Fibroblast of skin of scalp (primary cell): ENCODE data around the gene KCNE5. TPM values are rescaled to one million over a fixed set of nuclear protein-coding genes. Genes with fewer than 3 reads are reported as not detected.
A peak's percentile ranks its signal among the peaks of the same experiment; 100 is the strongest.
"Not testable (repeated sequence)": the region's sequence is repeated elsewhere in the genome, so short reads cannot be mapped to it uniquely, and the experiment has no call there.

Experiments used
- DNase-seq: peaks from one replicate; pipeline ENCODE4 v3.0.0-alpha.2; 2013
- polyA plus RNA-seq, 2 experiments: library from polyadenylated mRNA; unstranded; fragments of 120-200 nt; gene quantifications; one replicate each; pipeline ENCODE4 v1.2.1, GENCODE V29; 2013; ENCODE audit not compliant: insufficient read length in 2 of 2

KCNE5 gene
- 0.45 TPM for polyA plus RNA-seq (2013, experiment 1 of 2; ENCODE audit: insufficient read length)
- 2.1 TPM for polyA plus RNA-seq (2013, experiment 2 of 2; ENCODE audit: insufficient read length)

DNA sequence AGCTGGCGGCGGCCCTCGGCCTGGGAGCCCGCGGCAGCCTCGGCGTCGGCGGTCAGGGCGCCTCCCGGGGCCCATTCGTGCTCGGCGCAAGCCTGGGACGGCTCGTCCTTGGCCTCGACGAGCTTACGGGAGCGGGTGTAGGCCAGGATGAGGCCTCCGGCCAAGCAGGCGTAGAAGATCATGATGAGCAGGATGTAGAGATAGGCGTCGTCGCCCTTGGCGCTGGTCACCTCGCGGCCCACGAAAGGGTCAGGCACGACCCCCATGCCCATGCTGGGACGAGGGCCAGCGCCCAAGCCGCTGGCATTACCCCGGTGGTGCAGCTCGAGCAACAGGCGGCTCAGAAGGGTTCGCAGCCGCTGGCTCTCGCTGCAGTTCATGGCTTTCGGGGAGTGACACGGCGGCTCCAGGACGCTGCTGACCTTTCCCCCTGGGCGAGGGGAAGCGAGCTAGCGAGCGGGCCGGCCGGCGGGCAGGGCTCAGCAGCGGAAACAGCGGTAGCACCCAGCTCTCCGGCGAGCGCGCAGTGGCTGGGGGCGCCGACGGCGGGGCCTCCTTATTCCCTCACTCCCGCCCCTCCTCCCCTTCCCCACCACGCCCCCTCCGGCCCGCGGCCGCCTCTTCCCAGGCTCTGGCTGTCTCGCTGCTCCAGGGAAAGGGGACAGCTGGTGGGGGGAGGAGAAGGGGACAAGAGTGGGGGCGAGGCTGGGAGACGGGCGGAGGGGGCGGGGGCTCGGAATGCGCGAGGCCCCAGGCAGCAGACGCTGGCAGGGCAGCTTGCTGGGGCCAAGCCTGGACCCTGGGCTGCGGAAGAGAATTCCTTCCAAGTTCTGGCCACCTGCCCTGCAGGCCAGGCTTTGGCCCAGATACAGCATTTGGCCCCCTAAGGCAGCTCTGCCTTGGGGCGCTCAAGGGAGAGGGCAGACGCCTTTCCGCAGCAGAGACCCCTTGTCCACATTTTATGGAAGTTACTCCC, at the start of gene KCNE5:
Gene KCNE5 (minus strand): TSS at position 532 of the 976 bp plus-strand sequence. CDS start 152 bp downstream, at position 380.
- DNase-seq = no peak

DNA sequence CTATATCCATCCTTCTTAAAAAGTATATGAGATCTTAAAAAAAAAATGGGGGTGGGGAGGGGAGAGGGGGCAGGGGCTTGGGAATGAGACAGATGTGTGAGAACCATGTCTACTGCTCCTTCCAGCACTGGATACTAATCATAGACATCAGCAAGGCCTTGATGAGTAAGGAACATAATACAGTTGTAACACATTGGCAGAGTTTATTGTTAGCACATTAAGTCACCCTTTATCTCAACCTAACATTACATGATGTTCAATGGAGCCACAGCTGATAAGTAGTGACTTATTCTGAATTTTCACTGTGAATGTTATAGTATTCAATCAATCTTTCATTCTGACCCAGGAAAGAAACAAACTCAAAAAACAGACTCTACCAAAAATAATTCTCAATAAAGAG, 47.3 kb upstream of the KCNE5 start:
- DNase-seq = no peak

DNA sequence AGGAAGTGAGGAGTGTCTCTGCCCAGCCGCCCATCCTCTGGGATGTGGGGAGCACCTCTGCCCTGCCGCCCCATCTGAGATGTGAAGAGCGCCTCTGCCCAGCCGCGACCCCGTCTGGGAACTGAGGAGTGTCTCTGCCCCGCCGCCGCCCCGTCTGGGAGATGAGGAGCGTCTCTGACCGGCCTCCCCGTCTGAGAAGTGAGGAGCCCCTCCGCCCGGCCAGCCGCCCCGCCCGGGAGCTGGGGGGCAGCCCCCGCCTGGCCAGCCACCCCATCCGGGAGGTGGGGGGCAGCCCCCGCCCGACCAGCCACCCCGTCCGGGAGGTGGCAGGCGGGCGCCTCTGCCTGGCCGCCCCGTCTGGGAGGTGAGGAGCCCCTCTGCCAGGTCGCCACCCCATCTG, 46.2 kb upstream of the KCNE5 start:
- not testable (repeated sequence) for DNase-seq

DNA sequence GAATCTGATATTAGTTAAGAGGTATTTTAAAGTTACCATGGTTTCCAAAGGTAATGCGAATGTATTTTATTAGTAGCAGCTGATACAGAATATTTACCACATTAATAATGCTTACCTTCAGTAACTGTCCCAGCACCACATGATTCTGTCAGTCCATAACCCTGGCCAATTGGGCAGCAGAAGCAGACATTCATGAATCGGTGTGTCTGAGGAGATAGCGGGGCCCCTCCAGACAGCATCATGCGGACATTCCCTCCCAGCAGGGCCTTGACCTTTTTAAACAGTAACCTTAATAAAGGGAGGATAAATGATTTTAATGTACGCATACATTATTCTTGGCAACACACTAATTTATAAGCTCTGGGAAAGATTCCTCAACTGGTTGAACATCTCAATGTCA, 43.0 kb upstream of the KCNE5 start:
- no peak for DNase-seq

DNA sequence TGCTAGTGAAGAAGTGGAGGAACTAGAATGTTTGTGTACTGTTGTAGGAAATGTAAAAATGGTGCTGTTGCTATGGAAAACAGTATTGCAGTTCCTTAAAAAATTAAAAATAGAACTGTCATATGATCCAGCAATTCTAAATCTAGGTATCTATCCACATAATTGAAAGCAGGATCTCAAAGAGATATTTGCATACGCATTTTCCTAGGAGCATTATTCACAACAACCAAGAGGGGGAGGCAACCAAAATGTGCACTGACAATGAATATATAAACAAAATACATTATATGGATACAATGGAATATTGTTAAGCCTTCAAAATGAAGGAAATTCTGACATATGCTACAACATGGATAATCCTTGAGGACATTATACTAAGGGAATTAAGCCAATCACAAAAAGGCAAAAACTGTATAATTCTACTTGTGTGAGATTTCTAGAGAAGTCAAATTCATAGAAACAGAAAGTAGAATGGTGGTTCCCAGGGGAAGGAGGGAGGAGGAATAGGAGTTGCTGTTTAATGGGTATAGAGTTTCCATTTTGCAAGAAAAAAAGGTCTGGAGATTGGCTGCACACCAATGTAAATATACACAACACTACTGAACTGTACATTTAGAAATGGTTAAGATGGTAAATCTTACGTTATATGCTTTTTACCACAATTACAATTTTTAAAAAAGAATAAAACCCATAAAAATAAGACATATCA, 35.6 kb upstream of the KCNE5 start:
- DNase-seq = peak; percentile 4

- no peak for DNase-seq
Observed at GRCh38 chrX:109658391-109658790, 33.4 kb upstream of the KCNE5 start.

- not testable (repeated sequence) for DNase-seq
Observed at GRCh38 chrX:109657364-109657763, 32.4 kb upstream of the KCNE5 start.

DNA sequence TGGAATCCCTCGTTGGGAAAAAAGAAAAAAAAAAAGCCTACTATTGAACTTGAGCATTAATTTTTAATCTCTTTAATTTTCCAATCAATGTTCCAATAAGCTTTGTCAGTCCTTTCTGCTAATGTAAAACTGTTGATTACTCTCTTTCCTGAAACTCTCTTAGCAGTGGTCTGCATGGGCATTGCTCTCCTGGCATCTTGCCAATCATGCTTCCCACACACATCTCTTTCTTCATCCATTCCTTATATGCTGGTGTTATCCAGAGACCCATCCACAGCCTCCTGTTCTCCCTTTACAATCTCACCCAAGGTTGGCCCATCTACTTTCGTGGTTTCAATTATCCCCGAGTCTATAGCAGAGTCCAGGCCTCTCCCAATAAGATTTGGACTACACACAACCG, 31.8 kb upstream of the KCNE5 start:
- no peak for DNase-seq

- DNase-seq = no peak
Observed at GRCh38 chrX:109655502-109656201, 30.7 kb upstream of the KCNE5 start.

- no peak for DNase-seq
Observed at GRCh38 chrX:109654516-109655109, 29.6 kb upstream of the KCNE5 start.

GRCh38 chrX:109644671-109645070, 19.7 kb upstream of the KCNE5 start:
- not testable (repeated sequence) for DNase-seq

GRCh38 chrX:109643687-109644086, 18.7 kb upstream of the KCNE5 start:
- DNase-seq = no peak

GRCh38 chrX:109638158-109638557, 13.2 kb upstream of the KCNE5 start:
- no peak for DNase-seq

- DNase-seq = not testable (repeated sequence)
Observed at GRCh38 chrX:109637477-109637876, 12.5 kb upstream of the KCNE5 start.

GRCh38 chrX:109635146-109635545, 10.2 kb upstream of the KCNE5 start:
- DNase-seq = peak; percentile 9

DNA sequence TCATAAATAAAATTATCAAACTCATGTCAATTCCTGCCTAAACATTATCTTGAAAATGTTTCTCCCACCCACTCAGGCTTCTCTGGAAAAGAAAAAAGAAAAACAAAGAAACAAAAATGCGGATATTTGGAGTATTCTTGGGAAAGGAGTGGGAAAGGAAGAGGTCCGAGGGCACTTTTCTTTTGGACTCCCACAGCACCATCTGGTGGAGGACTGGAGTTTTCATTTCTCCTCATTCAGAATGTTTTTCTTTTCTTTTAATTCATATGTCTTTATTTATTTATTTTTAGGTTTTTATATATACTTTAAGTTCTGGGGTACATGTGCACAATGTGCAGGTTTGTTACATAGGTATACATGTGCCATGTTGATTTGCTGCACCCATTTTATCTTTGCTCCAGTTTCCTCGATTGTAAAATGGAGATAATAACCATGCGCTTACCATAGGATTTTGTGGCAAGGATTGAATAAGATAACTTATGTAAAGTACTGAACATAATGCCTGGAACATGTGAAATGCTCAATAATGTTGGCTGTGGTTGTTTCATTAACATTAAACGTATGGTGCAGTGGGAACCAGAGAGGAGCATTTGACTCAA, 8.0 kb upstream of the KCNE5 start:
- DNase-seq = peak; percentile 33

- DNase-seq = peak; percentile 9
Observed at GRCh38 chrX:109629310-109629709, 4.3 kb upstream of the KCNE5 start.

DNA sequence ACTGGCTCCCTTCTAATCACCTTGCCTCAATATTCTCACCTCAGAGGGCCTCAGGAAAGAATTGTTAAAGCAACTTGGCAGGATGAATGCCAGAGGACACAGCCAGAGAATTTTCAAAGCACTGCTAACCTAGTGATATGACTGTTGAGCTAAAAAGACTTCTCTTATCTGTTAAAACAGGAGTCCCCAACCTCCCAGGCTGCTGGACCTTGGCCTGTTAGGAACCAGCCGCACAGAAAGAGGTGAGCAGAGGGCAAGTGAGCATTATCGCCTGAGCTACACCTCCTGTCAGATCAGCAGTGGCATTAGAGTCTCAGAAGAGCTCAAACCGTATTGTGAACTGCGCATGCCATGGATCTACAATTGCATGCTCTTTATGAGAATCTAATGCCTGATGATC, 1.7 kb upstream of the KCNE5 start:
- no peak for DNase-seq

GRCh38 chrX:109623997-109624396, 975 bp downstream of the KCNE5 start:
- DNase-seq = no peak

DNA sequence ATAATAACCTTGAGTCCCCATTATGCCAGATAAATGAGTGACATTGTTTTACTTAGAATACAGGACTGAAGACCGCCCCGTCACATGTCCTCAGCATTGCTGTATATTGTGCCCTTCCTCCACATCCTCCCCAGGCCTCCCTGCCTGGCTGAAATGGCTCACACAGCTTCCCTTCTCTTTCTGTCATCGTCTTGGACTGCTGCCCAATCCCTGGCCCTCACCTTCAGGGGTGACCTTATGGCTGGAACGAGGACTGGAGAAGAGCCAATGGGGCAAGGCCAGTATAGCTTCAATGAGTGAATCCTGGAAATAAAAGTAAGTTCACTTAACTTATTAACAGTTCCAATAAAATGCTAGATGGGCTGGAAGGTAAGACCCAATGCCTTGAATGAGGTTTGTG, 2.7 kb downstream of the KCNE5 start:
- DNase-seq = no peak

GRCh38 chrX:109619771-109620170, 5.2 kb downstream of the KCNE5 start:
- no peak for DNase-seq

DNA sequence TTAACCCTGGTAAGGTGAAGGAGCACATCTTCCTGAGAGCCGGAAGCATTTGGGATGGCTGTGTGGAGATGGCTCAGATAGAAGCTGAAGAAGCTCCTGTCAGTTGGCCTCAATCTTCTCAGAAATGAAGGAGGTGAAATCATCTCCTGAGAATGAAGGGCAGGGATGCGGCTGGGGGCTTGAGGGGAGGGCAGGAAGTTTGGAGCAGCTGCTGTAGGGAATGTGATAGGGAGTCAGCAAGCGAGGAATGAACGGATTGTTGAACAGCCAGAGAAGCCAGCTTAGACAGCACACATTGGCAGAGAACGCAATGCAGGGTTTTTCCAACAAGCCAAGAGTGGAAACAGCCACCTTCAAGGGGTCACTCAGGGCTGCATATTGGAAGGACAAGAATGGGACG, 10.0 kb downstream of the KCNE5 start:
- peak; percentile 7 for DNase-seq
